Measurements from ENCODE around the gene ATRNL1.

The ATRNL1 gene

GRCh38 chr10:115903207-115903606 lies 810.0 kb downstream of the ATRNL1 start:
- H3K27ac Mint-ChIP-seq: no peak overlapping the region
- DNase-seq (ENCODE audit: low spot score in 2 of 2) (no peak), ATAC-seq (no peak)
- no peaks in the 10 kb centered on the region for H3K4me1 Mint-ChIP-seq
- no peaks in the 10 kb centered on the region for H3K36me3 Mint-ChIP-seq
- H3K9me3 Mint-ChIP-seq: peaks cover 5% of the 10 kb centered on the region
- H3K4me3 Mint-ChIP-seq: no peak overlapping the region

- peak; percentile 16 for ATAC-seq
- DNase-seq (ENCODE audit: low spot score in 2 of 2): no peak
- peaks cover 11% of the 10 kb centered on the region for H3K9me3 Mint-ChIP-seq
- no peak overlapping the region for H3K27ac Mint-ChIP-seq
- no peaks in the 10 kb centered on the region for H3K36me3 Mint-ChIP-seq
- H3K4me3 Mint-ChIP-seq: no peak overlapping the region
- no peaks in the 10 kb centered on the region for H3K4me1 Mint-ChIP-seq
Observed at GRCh38 chr10:115903845-115904244, 810.7 kb downstream of the ATRNL1 start.

- Mint-ChIP-seq H3K4me1 (no peaks in the 10 kb centered on the region), H3K27ac (no peak overlapping the region), H3K36me3 (no peaks in the 10 kb centered on the region), H3K4me3 (no peak overlapping the region), H3K9me3 (peaks cover 14% of the 10 kb centered on the region)
- DNase-seq (ENCODE audit: low spot score in 2 of 2) (no peak), ATAC-seq (no peak)
Observed at GRCh38 chr10:115909037-115909436, 815.9 kb downstream of the ATRNL1 start.

GRCh38 chr10:115909962-115910731 lies 817.0 kb downstream of the ATRNL1 start:
- Mint-ChIP-seq H3K27ac (no peak overlapping the region), H3K36me3 (no peaks in the 10 kb centered on the region), H3K4me1 (no peaks in the 10 kb centered on the region), H3K4me3 (no peak overlapping the region), H3K9me3 (peaks cover 16% of the 10 kb centered on the region)
- no peak for ATAC-seq
- DNase-seq (ENCODE audit: low spot score in 2 of 2): no peak

GRCh38 chr10:115914475-115914874 lies 821.3 kb downstream of the ATRNL1 start:
- no peak for ATAC-seq
- DNase-seq (ENCODE audit: low spot score in 2 of 2): no peak
- Mint-ChIP-seq H3K27ac (no peak overlapping the region), H3K4me1 (no peaks in the 10 kb centered on the region), H3K4me3 (no peak overlapping the region), H3K9me3 (peaks cover 7% of the 10 kb centered on the region), H3K36me3 (no peaks in the 10 kb centered on the region)

GRCh38 chr10:115915429-115915828 lies 822.3 kb downstream of the ATRNL1 start:
- ATAC-seq: no peak

GRCh38 chr10:115918812-115919211 lies 825.6 kb downstream of the ATRNL1 start:
- Mint-ChIP-seq H3K9me3 (peaks cover 11% of the 10 kb centered on the region), H3K36me3 (no peaks in the 10 kb centered on the region), H3K4me3 (no peak overlapping the region), H3K27ac (no peak overlapping the region), H3K4me1 (no peaks in the 10 kb centered on the region)
- no peak for ATAC-seq
- DNase-seq (ENCODE audit: low spot score in 2 of 2): no peak

More at GRCh38 chr10:115915429-115915828, 822.3 kb downstream of the ATRNL1 start:
- Mint-ChIP-seq H3K9me3 (peaks cover 8% of the 10 kb centered on the region), H3K27ac (no peak overlapping the region), H3K4me1 (no peaks in the 10 kb centered on the region), H3K36me3 (no peaks in the 10 kb centered on the region), H3K4me3 (no peak overlapping the region)
- DNase-seq (ENCODE audit: low spot score in 2 of 2): no peak

- no peaks in the 10 kb centered on the region for H3K4me1 Mint-ChIP-seq
- H3K9me3 Mint-ChIP-seq: peaks cover 18% of the 10 kb centered on the region
- ATAC-seq: no peak
- no peak for DNase-seq (ENCODE audit: low spot score in 2 of 2)
- no peak overlapping the region for H3K27ac Mint-ChIP-seq
- no peak overlapping the region for H3K4me3 Mint-ChIP-seq
- H3K36me3 Mint-ChIP-seq: no peaks in the 10 kb centered on the region
Observed at GRCh38 chr10:115921795-115922194, 828.6 kb downstream of the ATRNL1 start.

GRCh38 chr10:115931309-115931708 lies 838.1 kb downstream of the ATRNL1 start:
- ATAC-seq: no peak
- DNase-seq (ENCODE audit: low spot score in 2 of 2): no peak
- Mint-ChIP-seq H3K9me3 (peaks cover 9% of the 10 kb centered on the region), H3K4me1 (no peaks in the 10 kb centered on the region), H3K36me3 (no peaks in the 10 kb centered on the region), H3K27ac (no peak overlapping the region), H3K4me3 (no peak overlapping the region)

GRCh38 chr10:115932099-115932498 lies 838.9 kb downstream of the ATRNL1 start:
- no peak overlapping the region for H3K27ac Mint-ChIP-seq
- ATAC-seq: no peak
- no peaks in the 10 kb centered on the region for H3K36me3 Mint-ChIP-seq
- DNase-seq (ENCODE audit: low spot score in 2 of 2): no peak
- no peaks in the 10 kb centered on the region for H3K4me1 Mint-ChIP-seq
- peaks cover 9% of the 10 kb centered on the region for H3K9me3 Mint-ChIP-seq
- H3K4me3 Mint-ChIP-seq: no peak overlapping the region

- Mint-ChIP-seq H3K4me1 (no peaks in the 10 kb centered on the region), H3K9me3 (peaks cover 11% of the 10 kb centered on the region), H3K36me3 (no peaks in the 10 kb centered on the region), H3K27ac (no peak overlapping the region), H3K4me3 (no peak overlapping the region)
- ATAC-seq: no peak
- no peak for DNase-seq (ENCODE audit: low spot score in 2 of 2)
Observed at GRCh38 chr10:115933098-115933497, 839.9 kb downstream of the ATRNL1 start.

- Mint-ChIP-seq H3K9me3 (peaks cover 13% of the 10 kb centered on the region), H3K36me3 (no peaks in the 10 kb centered on the region), H3K4me1 (no peaks in the 10 kb centered on the region), H3K4me3 (no peak overlapping the region), H3K27ac (no peak overlapping the region)
- DNase-seq (ENCODE audit: low spot score in 2 of 2): no peak
- ATAC-seq: no peak
Observed at GRCh38 chr10:115935731-115936130, 842.6 kb downstream of the ATRNL1 start.

GRCh38 chr10:115936926-115937767 lies 844.0 kb downstream of the ATRNL1 start:
- ATAC-seq (no peak), DNase-seq (ENCODE audit: low spot score in 2 of 2) (no peak)
- peaks cover 15% of the 10 kb centered on the region for H3K9me3 Mint-ChIP-seq
- H3K36me3 Mint-ChIP-seq: no peaks in the 10 kb centered on the region
- H3K27ac Mint-ChIP-seq: no peak overlapping the region
- no peak overlapping the region for H3K4me3 Mint-ChIP-seq
- H3K4me1 Mint-ChIP-seq: no peaks in the 10 kb centered on the region

GRCh38 chr10:115937768-115938056 lies 844.5 kb downstream of the ATRNL1 start:
- Mint-ChIP-seq H3K36me3 (no peaks in the 10 kb centered on the region), H3K27ac (no peak overlapping the region), H3K4me1 (no peaks in the 10 kb centered on the region), H3K9me3 (peaks cover 18% of the 10 kb centered on the region), H3K4me3 (no peak overlapping the region)
- DNase-seq (ENCODE audit: low spot score in 2 of 2): no peak
- ATAC-seq: no peak

GRCh38 chr10:115939101-115939854 lies 846.1 kb downstream of the ATRNL1 start:
- no peak for DNase-seq (ENCODE audit: low spot score in 2 of 2)
- no peak for ATAC-seq
- peaks cover 17% of the 10 kb centered on the region for H3K9me3 Mint-ChIP-seq
- no peaks in the 10 kb centered on the region for H3K4me1 Mint-ChIP-seq
- H3K27ac Mint-ChIP-seq: no peak overlapping the region
- H3K4me3 Mint-ChIP-seq: no peak overlapping the region
- H3K36me3 Mint-ChIP-seq: no peaks in the 10 kb centered on the region
